GM19023 (cell line): ENCODE data around the gene STMP1.
"Not testable (repeated sequence)": the region's sequence is repeated elsewhere in the genome, so short reads cannot be mapped to it uniquely, and the experiment has no call there.

ENCODE experiments used
- ATAC-seq: cut with Tn5 transposase; IDR thresholded peaks from one replicate; pipeline ENCODE4 v1.9.1; 2021; ENCODE audit warnings: mild to moderate bottlenecking, moderate library complexity; ENCODE audit not compliant: unreplicated experiment

Gene STMP1

GRCh38 chr7:135692606-135693005 lies 30.3 kb downstream of the STMP1 start:
- ATAC-seq: not testable (repeated sequence)

- ATAC-seq: no peak
Measured at GRCh38 chr7:135693558-135693957, 31.2 kb downstream of the STMP1 start.

GRCh38 chr7:135697276-135698049 lies 35.1 kb downstream of the STMP1 start:
- no peak for ATAC-seq

- ATAC-seq: no peak
Measured at GRCh38 chr7:135704074-135704473, 41.8 kb downstream of the STMP1 start.

- no peak for ATAC-seq
Measured at GRCh38 chr7:135704698-135705097, 42.4 kb downstream of the STMP1 start.

- ATAC-seq: no peak
Measured at GRCh38 chr7:135706038-135706742, 43.9 kb downstream of the STMP1 start.

- ATAC-seq: no peak
Measured at GRCh38 chr7:135706858-135707569, 44.7 kb downstream of the STMP1 start.

- ATAC-seq: no peak
Measured at GRCh38 chr7:135707570-135707966, 45.3 kb downstream of the STMP1 start.

GRCh38 chr7:135708041-135708440 lies 45.7 kb downstream of the STMP1 start:
- no peak for ATAC-seq

GRCh38 chr7:135709508-135709907 lies 47.2 kb downstream of the STMP1 start:
- ATAC-seq: no peak

- ATAC-seq: no peak
Measured at GRCh38 chr7:135710417-135711138, 48.3 kb downstream of the STMP1 start.

GRCh38 chr7:135711139-135711469 lies 48.8 kb downstream of the STMP1 start:
- no peak for ATAC-seq

GRCh38 chr7:135712182-135712782 lies 50.0 kb downstream of the STMP1 start:
- no peak for ATAC-seq

- no peak for ATAC-seq
Measured at GRCh38 chr7:135712796-135713195, 50.5 kb downstream of the STMP1 start.

- ATAC-seq: no peak
Measured at GRCh38 chr7:135713836-135714470, 51.6 kb downstream of the STMP1 start.

GRCh38 chr7:135714534-135715009 lies 52.3 kb downstream of the STMP1 start:
- no peak for ATAC-seq

- ATAC-seq: no peak
Measured at GRCh38 chr7:135715055-135715522, 52.8 kb downstream of the STMP1 start.

GRCh38 chr7:135715673-135716072 lies 53.4 kb downstream of the STMP1 start:
- ATAC-seq: no peak

- no peak for ATAC-seq
Measured at GRCh38 chr7:135716677-135717238, 54.4 kb downstream of the STMP1 start.

GRCh38 chr7:135717693-135718092 lies 55.4 kb downstream of the STMP1 start:
- ATAC-seq: no peak
